Psoas muscle (tissue), 8 donors: ENCODE measurements around the gene CEP57. TPM values are rescaled to one million over a fixed set of nuclear protein-coding genes. Genes with fewer than 3 reads are reported as not detected.

Experiments
- ATAC-seq, 4 donors: fragments of 200-7000 bp; cut with Tn5 transposase; one replicate each; pipeline ENCODE4 v1.9.1; 2020; ENCODE audit warnings: moderate library complexity in 3 of 4, mild to moderate bottlenecking in 2 of 4
- DNase-seq, 2 donors: peaks; one replicate each; pipeline ENCODE4 v3.0.0-alpha.2; 2020
- H3K27ac ChIP-seq: fragments of 200-600 bp; one replicate; pipeline ENCODE4 v1.8.0; 2022
- H3K27me3 ChIP-seq, 3 donors: fragments of 200-600 bp in 1 of 3; one replicate each; pipeline versions ENCODE4 v1.6.1 to v1.8.0; 2013 to 2022; ENCODE audit warnings: low read length in 2 of 3, mild to moderate bottlenecking in 2 of 3, moderate library complexity in 1 of 3; ENCODE audit not compliant: insufficient read depth in 3 of 3
- H3K36me3 ChIP-seq, 2 donors: fragments of 200-600 bp in 1 of 2; one replicate each; pipeline versions ENCODE4 v1.6.1 to v1.8.0; 2013 to 2022; ENCODE audit warnings: low read depth in 1 of 2, mild to moderate bottlenecking in 1 of 2, moderate library complexity in 1 of 2; ENCODE audit not compliant: insufficient read depth in 1 of 2
- H3K4me1 ChIP-seq: fragments of 200-600 bp; one replicate; pipeline ENCODE4 v1.8.0; 2022
- H3K4me3 ChIP-seq: fragments of 200-600 bp; one replicate; pipeline ENCODE4 v1.8.0; 2022; ENCODE audit warnings: mild to moderate bottlenecking
- H3K9me3 ChIP-seq: fragments of 200-600 bp; one replicate; pipeline ENCODE4 v1.8.0; 2022
- CTCF ChIP-seq: fragments of 200-600 bp; IDR thresholded peaks from one replicate; pipeline ENCODE4 v1.8.0; 2022; ENCODE audit warnings: antibody characterized with exemption
- WGBS, 3 donors: extraction: QIAGEN DNeasy Blood & Tissue Kit; methylation state at CpG; one replicate each; pipeline versions ENCODE4 v1.1.6 to v1.1.7; 2013; 5-methylcytosine and 5-hydroxymethylcytosine counted together
- intact Hi-C, 2 donors: fragments of 100-400 bp; cut with DNase I; formaldehyde crosslinking; loops; one replicate each; pipeline versions ENCODE4 v1.11.0 to v1.14.2; 2022
- polyA plus RNA-seq, 3 donors: library from polyadenylated mRNA; stranded (reverse); fragments of 200-250 nt; gene quantifications; one replicate each; pipeline ENCODE4 v1.2.3, GENCODE V29; 2013
- total RNA-seq, 4 donors: library from RNA; stranded (reverse); fragmentation: NEBNext Ultra II Directional in 2 of 4; extraction: Animal tissue kit (Norgen Biotek cat#: 25700) in 2 of 4; gene quantifications; one replicate each; pipeline versions ENCODE4 v1.2.1 to v1.2.4, GENCODE V29; 2021 to 2023
- donor health status: healthy with polysubstance abuse.
- donor health status: DM: no; HTN: no; CAD: no; lungs with moderate emphysema.
- donor health status: Bipolar disorder and iron deficiency.
- donor health status: healthy.
- donor health status: DM: yes; HTN: yes; CAD: no.
- donor health status: DM: no; HTN: no; CAD: no.
- donor health status: DM: no; HTN: no; CAD: no.
- donor health status: DM: yes; HTN: yes; CAD: no.

CEP57 gene
- total and polyA plus RNA-seq, 7 donors: 7.7 to 27.1 (median 15.1) TPM

GRCh38 chr11:95789506-95790122, 684 bp upstream of the CEP57 start, which contains the start of gene FAM76B:
Gene FAM76B (minus strand): TSS chr11:95789782. CDS start chr11:95789478, 304 bp downstream.
- TF ChIP-seq CTCF: no peak
- Histone ChIP-seq H3K36me3 (peaks cover 0 to 36% of the 10 kb centered on the region in 2 donors), H3K27me3 (no peaks in the 10 kb centered on the region), H3K27ac (peak within 1 kb of the TSS; percentile 91), H3K4me1 (peaks cover 17% of the 10 kb centered on the region), H3K9me3 (no peaks in the 10 kb centered on the region), H3K4me3 (peak within 1 kb of the TSS; percentile 73)
- 0 to 1% (median 0%) methylated on average over 42 to 62 of the region's 62 CpGs for WGBS, 3 donors
- ATAC-seq: peak; percentile 93 to 95 (median 94)
- peak; percentile 96 to 98 for DNase-seq
- intact Hi-C loops: loop anchor here in 1 of 2 donors (5.0 kb wide), 1 partner anchor 817 kb away; the partner anchor contains the start of genes CWC15 and KDM4D

DNA sequence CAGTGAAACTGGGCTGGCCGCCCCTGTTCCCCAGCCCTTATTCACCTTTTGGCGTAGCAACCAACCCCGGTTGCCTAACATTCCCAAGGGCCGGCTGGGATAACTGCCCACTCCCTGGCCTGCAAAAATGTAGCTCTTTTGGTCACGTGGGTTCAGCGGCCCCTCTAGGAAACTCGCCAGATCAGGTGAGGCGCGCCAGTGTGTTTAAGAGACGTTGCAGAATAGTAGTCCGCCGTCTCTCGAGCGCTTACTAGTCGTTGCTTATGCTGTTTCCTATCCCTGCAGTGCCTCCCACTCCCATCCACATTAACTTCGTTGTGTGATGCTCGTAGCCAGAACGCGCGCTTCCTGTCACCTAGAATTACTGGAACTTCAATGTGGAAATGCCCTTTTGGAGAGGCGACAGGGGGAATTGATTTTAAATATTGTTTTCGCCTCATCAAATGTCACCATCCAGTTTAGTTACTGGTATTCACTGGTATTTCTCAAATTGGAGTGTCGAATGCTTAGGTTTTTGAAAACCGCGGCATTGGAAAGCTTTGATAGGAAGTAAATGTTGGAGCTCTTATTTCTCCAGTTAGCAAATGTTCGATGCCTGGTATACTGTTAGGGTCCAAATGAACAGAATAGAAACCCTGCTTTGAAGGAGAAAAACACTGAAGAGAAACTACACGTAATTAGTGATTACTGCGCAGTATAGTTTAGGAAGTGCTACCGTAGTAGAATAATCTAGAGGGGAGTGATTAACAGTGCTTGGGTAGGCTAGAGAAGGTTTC, 823 bp downstream of the CEP57 start:
- peaks cover 20% of the 10 kb centered on the region for H3K4me1 ChIP-seq
- intact Hi-C loops: loop anchor here in 1 of 2 donors (5.0 kb wide), 1 partner anchor 819 kb away; the partner anchor contains the start of genes CWC15 and KDM4D
- 5 to 6% (median 6%) methylated on average over 29 of the region's 29 CpGs for WGBS, 3 donors
- H3K27me3 ChIP-seq: no peaks in the 10 kb centered on the region
- peaks cover 0 to 21% of the 10 kb centered on the region in 2 donors for H3K36me3 ChIP-seq
- peak overlapping the region; percentile 91 for H3K27ac ChIP-seq
- no peaks in the 10 kb centered on the region for H3K9me3 ChIP-seq
- peak in 2 of 4 donors; percentile 6 to 8 for ATAC-seq
- DNase-seq: no peak
- TF ChIP-seq CTCF: no peak
- H3K4me3 ChIP-seq: peak overlapping the region; percentile 73

- DNase-seq (no peak), ATAC-seq (no peak)
- H3K4me3 ChIP-seq: peak overlapping the region; percentile 73
- peaks cover 20% of the 10 kb centered on the region for H3K4me1 ChIP-seq
- peaks cover 0 to 16% of the 10 kb centered on the region in 2 donors for H3K36me3 ChIP-seq
- 47 to 54% (median 53%) methylated on average over 8 of the region's 8 CpGs for WGBS, 3 donors
- H3K27ac ChIP-seq: no peak overlapping the region
- intact Hi-C loops: loop anchor here in 1 of 2 donors (5.0 kb wide), 1 partner anchor 819 kb away; the partner anchor contains the start of genes CWC15 and KDM4D
- no peaks in the 10 kb centered on the region for H3K27me3 ChIP-seq
- no peak for TF ChIP-seq CTCF
- H3K9me3 ChIP-seq: no peaks in the 10 kb centered on the region
These were observed 1.4 kb downstream of the CEP57 start for GRCh38 chr11:95791709-95792033.

GRCh38 chr11:95792200-95792599, 1.9 kb downstream of the CEP57 start:
- intact Hi-C loops: loop anchor here in 1 of 2 donors (5.0 kb wide), 1 partner anchor 820 kb away; the partner anchor contains the start of genes CWC15 and KDM4D
- H3K36me3 ChIP-seq: peaks cover 0 to 10% of the 10 kb centered on the region in 2 donors
- no peak overlapping the region for H3K27ac ChIP-seq
- no peak for TF ChIP-seq CTCF
- peak overlapping the region; percentile 73 for H3K4me3 ChIP-seq
- H3K4me1 ChIP-seq: peaks cover 20% of the 10 kb centered on the region
- DNase-seq (no peak), ATAC-seq (no peak)
- 81 to 86% (median 84%) methylated on average over 8 of the region's 8 CpGs for WGBS, 3 donors
- H3K27me3 ChIP-seq: no peaks in the 10 kb centered on the region
- H3K9me3 ChIP-seq: no peaks in the 10 kb centered on the region
